Measurements from ENCODE around the gene SLC25A47.
"Not testable (repeated sequence)": the region's sequence is repeated elsewhere in the genome, so short reads cannot be mapped to it uniquely, and the experiment has no call there.

SLC25A47 gene

GRCh38 chr14:100281286-100282082 is 41.7 kb upstream of the SLC25A47 start:
- Histone ChIP-seq H3K9me3 (ENCODE audit: low read length) (no peaks in the 10 kb centered on the region), H4K20me1 (ENCODE audit: insufficient read depth, low read length) (no peaks in the 10 kb centered on the region), H3K27me3 (ENCODE audit: insufficient read depth, low read length) (no peaks in the 10 kb centered on the region), H3K9ac (ENCODE audit: low read length) (no peak overlapping the region), H3K4me3 (ENCODE audit: low read depth, low read length, poor library complexity, severe bottlenecking) (no peak overlapping the region), H3K9me2 (ENCODE audit: low read depth, low read length) (no peaks in the 10 kb centered on the region), H3K27ac (ENCODE audit: low read depth, low read length, poor library complexity, severe bottlenecking) (no peak overlapping the region), H3K4me1 (ENCODE audit: insufficient read depth, low read length, severe bottlenecking) (peaks cover 14% of the 10 kb centered on the region), H3K4me2 (ENCODE audit: low read length) (no peak overlapping the region), H2AFZ (ENCODE audit: low read length) (no peak overlapping the region), H3K79me2 (ENCODE audit: insufficient read depth, low read length) (peaks cover 3% of the 10 kb centered on the region; the same call in 1 of the 2 replicates), H3F3A (ENCODE audit: insufficient read depth, low read length) (no peaks in the 10 kb centered on the region), H3K36me3 (ENCODE audit: insufficient read depth, low read length) (peaks cover 52% of the 10 kb centered on the region; the same call in 1 of the 2 replicates)
- TF ChIP-seq, protein P1, sequence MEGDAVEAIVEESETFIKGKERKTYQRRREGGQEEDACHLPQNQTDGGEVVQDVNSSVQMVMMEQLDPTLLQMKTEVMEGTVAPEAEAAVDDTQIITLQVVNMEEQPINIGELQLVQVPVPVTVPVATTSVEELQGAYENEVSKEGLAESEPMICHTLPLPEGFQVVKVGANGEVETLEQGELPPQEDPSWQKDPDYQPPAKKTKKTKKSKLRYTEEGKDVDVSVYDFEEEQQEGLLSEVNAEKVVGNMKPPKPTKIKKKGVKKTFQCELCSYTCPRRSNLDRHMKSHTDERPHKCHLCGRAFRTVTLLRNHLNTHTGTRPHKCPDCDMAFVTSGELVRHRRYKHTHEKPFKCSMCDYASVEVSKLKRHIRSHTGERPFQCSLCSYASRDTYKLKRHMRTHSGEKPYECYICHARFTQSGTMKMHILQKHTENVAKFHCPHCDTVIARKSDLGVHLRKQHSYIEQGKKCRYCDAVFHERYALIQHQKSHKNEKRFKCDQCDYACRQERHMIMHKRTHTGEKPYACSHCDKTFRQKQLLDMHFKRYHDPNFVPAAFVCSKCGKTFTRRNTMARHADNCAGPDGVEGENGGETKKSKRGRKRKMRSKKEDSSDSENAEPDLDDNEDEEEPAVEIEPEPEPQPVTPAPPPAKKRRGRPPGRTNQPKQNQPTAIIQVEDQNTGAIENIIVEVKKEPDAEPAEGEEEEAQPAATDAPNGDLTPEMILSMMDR (IDR thresholded peaks at IDR 0.05; ENCODE audit: low read length): no peak
- TF ChIP-seq EZH2 (IDR thresholded peaks at IDR 0.05; ENCODE audit: borderline replicate concordance, low read length): no peak

- Histone ChIP-seq H3K4me3 (ENCODE audit: low read depth, low read length, poor library complexity, severe bottlenecking) (no peak overlapping the region), H3F3A (ENCODE audit: insufficient read depth, low read length) (no peaks in the 10 kb centered on the region), H3K79me2 (ENCODE audit: insufficient read depth, low read length) (peaks cover 3% of the 10 kb centered on the region; the same call in 1 of the 2 replicates), H3K9me2 (ENCODE audit: low read depth, low read length) (no peaks in the 10 kb centered on the region), H3K27me3 (ENCODE audit: insufficient read depth, low read length) (no peaks in the 10 kb centered on the region), H3K4me1 (ENCODE audit: insufficient read depth, low read length, severe bottlenecking) (peaks cover 14% of the 10 kb centered on the region), H3K36me3 (ENCODE audit: insufficient read depth, low read length) (peaks cover 46% of the 10 kb centered on the region; the same call in 1 of the 2 replicates), H3K9ac (ENCODE audit: low read length) (no peak overlapping the region), H3K4me2 (ENCODE audit: low read length) (no peak overlapping the region), H3K27ac (ENCODE audit: low read depth, low read length, poor library complexity, severe bottlenecking) (no peak overlapping the region), H2AFZ (ENCODE audit: low read length) (no peak overlapping the region), H3K9me3 (ENCODE audit: low read length) (no peaks in the 10 kb centered on the region), H4K20me1 (ENCODE audit: insufficient read depth, low read length) (no peaks in the 10 kb centered on the region)
- TF ChIP-seq, protein P1 (IDR thresholded peaks at IDR 0.05; ENCODE audit: low read length): no peak
- no peak for TF ChIP-seq EZH2 (IDR thresholded peaks at IDR 0.05; ENCODE audit: borderline replicate concordance, low read length)
These were observed 41.1 kb upstream of the SLC25A47 start for GRCh38 chr14:100282083-100282350.

DNA sequence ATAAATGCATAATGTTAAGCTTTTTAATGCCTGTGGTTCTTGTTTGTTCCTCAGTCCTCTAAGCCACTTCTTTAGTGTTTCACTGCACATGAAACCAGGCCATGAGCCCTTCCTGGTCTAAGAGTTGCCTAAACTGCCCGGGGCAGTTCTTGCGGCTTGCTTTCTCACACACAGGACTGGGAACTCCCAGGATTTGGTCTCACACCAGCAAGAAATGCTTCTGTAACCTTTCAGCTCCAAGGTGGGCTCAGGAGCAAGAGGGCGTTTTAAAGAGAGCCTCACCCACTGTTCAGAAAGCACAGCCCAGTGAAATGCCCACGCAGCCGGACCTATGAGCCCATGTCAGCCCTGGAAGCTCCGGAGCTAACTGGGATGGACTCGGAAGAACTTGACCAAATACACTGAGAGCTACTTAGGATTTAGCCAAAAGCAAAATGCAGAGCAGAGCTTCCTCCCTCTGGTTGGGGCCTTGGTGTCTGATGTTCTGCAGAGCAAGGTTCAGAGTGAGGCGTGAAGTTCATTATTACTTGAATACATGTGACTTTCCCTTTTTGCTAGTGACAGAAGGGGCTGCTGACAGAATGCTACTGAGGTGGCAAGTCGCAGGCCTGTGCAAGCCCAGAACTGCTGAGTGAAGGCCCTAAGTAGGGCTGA is 40.2 kb upstream of the SLC25A47 start:
- no peaks in the 10 kb centered on the region for H3F3A ChIP-seq (ENCODE audit: insufficient read depth, low read length)
- H3K79me2 ChIP-seq (ENCODE audit: insufficient read depth, low read length): peaks cover 3% of the 10 kb centered on the region; the same call in 1 of the 2 replicates
- TF ChIP-seq, protein P1 (IDR thresholded peaks at IDR 0.05; ENCODE audit: low read length): no peak
- TF ChIP-seq EZH2 (IDR thresholded peaks at IDR 0.05; ENCODE audit: borderline replicate concordance, low read length): no peak
- H3K27me3 ChIP-seq (ENCODE audit: insufficient read depth, low read length): no peaks in the 10 kb centered on the region
- H3K36me3 ChIP-seq (ENCODE audit: insufficient read depth, low read length): peaks cover 38% of the 10 kb centered on the region; the same call in 1 of the 2 replicates
- no peak overlapping the region for H3K27ac ChIP-seq (ENCODE audit: low read depth, low read length, poor library complexity, severe bottlenecking)
- H3K9ac ChIP-seq (ENCODE audit: low read length): no peak overlapping the region
- no peak overlapping the region for H3K4me2 ChIP-seq (ENCODE audit: low read length)
- no peaks in the 10 kb centered on the region for H3K9me2 ChIP-seq (ENCODE audit: low read depth, low read length)
- H4K20me1 ChIP-seq (ENCODE audit: insufficient read depth, low read length): no peaks in the 10 kb centered on the region
- no peaks in the 10 kb centered on the region for H3K9me3 ChIP-seq (ENCODE audit: low read length)
- no peak overlapping the region for H2AFZ ChIP-seq (ENCODE audit: low read length)
- no peak overlapping the region for H3K4me3 ChIP-seq (ENCODE audit: low read depth, low read length, poor library complexity, severe bottlenecking)
- H3K4me1 ChIP-seq (ENCODE audit: insufficient read depth, low read length, severe bottlenecking): peaks cover 14% of the 10 kb centered on the region

- not testable (repeated sequence) for H4K20me1 ChIP-seq (ENCODE audit: insufficient read depth, low read length); H3K9ac ChIP-seq (ENCODE audit: low read length); H2AFZ ChIP-seq (ENCODE audit: low read length); H3K9me3 ChIP-seq (ENCODE audit: low read length); H3K79me2 ChIP-seq (ENCODE audit: insufficient read depth, low read length); H3K4me3 ChIP-seq (ENCODE audit: low read depth, low read length, poor library complexity, severe bottlenecking); H3F3A ChIP-seq (ENCODE audit: insufficient read depth, low read length); H3K27me3 ChIP-seq (ENCODE audit: insufficient read depth, low read length); H3K9me2 ChIP-seq (ENCODE audit: low read depth, low read length); H3K27ac ChIP-seq (ENCODE audit: low read depth, low read length, poor library complexity, severe bottlenecking); H3K4me2 ChIP-seq (ENCODE audit: low read length)
- Histone ChIP-seq H3K36me3 (ENCODE audit: insufficient read depth, low read length) (peaks cover 36% of the 10 kb centered on the region; the same call in 1 of the 2 replicates), H3K4me1 (ENCODE audit: insufficient read depth, low read length, severe bottlenecking) (peaks cover 14% of the 10 kb centered on the region)
These were observed 39.7 kb upstream of the SLC25A47 start for GRCh38 chr14:100283436-100283835.
